Stimulated activated effector memory CD8-positive, alpha-beta T cell treated with anti-CD3 and anti-CD28 coated beads, Interleukin-12 subunit alpha, Interleukin-12 subunit beta, amount 100 ng/mL, for 72 hours (primary cell): ENCODE results near the gene REV3L.
"Not testable (repeated sequence)": the region's sequence is repeated elsewhere in the genome, so short reads cannot be mapped to it uniquely, and the experiment has no call there.

ENCODE experiments used
- ATAC-seq: fragments of 150-1000 bp; cut with Tn5 transposase; 2 replicates; pipeline ENCODE4 v1.10.0; 2021
- DNase-seq, 2 donors: peaks; one replicate each; pipeline ENCODE4 v3.0.0; 2021 to 2022; ENCODE audit warnings: low spot score in 2 of 2
- H3K27ac Mint-ChIP-seq: one replicate; pipeline ENCODE4 v1.8.0; 2022; ENCODE audit warnings: mild to moderate bottlenecking, mixed read lengths
- H3K36me3 Mint-ChIP-seq: one replicate; pipeline ENCODE4 v1.8.0; 2022; ENCODE audit warnings: mild to moderate bottlenecking, mixed read lengths
- H3K4me1 Mint-ChIP-seq: one replicate; pipeline ENCODE4 v1.8.0; 2022; ENCODE audit warnings: mixed read lengths
- H3K4me3 Mint-ChIP-seq: one replicate; pipeline ENCODE4 v1.8.0; 2022; ENCODE audit warnings: mild to moderate bottlenecking, mixed read lengths
- H3K9me3 Mint-ChIP-seq: one replicate; pipeline ENCODE4 v1.8.0; 2022; ENCODE audit warnings: mixed read lengths

Gene REV3L

DNA sequence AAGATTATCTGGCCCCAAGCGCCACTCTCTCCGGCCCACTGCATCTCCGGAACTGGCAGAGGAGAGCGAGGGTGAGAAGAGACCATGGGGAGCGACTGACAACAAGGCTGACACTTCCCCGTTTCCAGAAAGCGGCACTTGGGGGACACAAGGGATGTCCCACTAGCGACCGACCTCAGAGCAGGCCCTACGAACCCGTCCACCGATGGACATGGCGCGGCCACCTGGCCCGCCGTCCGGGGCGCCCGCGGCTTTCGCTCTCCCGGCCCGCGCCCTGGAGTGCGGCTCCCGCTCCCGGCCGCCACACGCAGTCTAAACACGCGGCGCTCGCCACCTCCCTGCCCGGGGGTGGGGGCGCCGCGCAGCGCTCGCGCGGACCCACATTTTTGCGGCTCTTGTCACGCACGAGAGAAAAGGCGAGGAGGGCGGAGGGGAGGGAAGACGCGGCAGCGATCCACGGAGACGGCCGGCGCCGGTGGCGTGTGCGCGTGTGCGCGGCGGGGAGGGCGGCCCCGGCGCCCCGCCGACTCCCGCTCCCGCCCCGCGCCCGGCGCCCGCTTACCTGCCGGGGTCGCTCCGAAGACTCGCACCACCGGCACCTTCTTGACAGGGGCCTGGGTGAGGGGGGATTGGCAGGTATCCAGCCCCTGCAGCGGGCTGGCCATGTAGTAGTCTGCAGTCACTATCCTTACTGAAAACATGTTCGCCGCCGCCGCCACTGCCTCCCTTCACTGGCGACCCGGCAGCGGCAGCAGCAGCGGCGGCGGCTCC lies 645 bp downstream of the REV3L start:
- DNase-seq (peak; percentile 39 to 81), ATAC-seq (peak; percentile 35)
- Mint-ChIP-seq H3K27ac (peak overlapping the region; percentile 97), H3K9me3 (no peaks in the 10 kb centered on the region), H3K4me1 (peaks cover 46% of the 10 kb centered on the region), H3K36me3 (peaks cover 14% of the 10 kb centered on the region), H3K4me3 (peak overlapping the region; percentile 87)

- ATAC-seq = no peak
- peak overlapping the region; percentile 87 for H3K4me3 Mint-ChIP-seq
- H3K9me3 Mint-ChIP-seq = no peaks in the 10 kb centered on the region
- DNase-seq = no peak
- peak overlapping the region; percentile 94 for H3K27ac Mint-ChIP-seq
- H3K36me3 Mint-ChIP-seq = peaks cover 14% of the 10 kb centered on the region
- H3K4me1 Mint-ChIP-seq = peaks cover 45% of the 10 kb centered on the region
These were observed 1.2 kb downstream of the REV3L start for GRCh38 chr6:111481836-111482187.

GRCh38 chr6:111480988-111481822 lies 1.8 kb downstream of the REV3L start:
- H3K9me3 Mint-ChIP-seq = no peaks in the 10 kb centered on the region
- H3K27ac Mint-ChIP-seq = peak overlapping the region; percentile 94
- no peak for DNase-seq
- H3K36me3 Mint-ChIP-seq = peaks cover 14% of the 10 kb centered on the region
- peaks cover 39% of the 10 kb centered on the region for H3K4me1 Mint-ChIP-seq
- peak overlapping the region; percentile 87 for H3K4me3 Mint-ChIP-seq
- ATAC-seq = no peak

DNA sequence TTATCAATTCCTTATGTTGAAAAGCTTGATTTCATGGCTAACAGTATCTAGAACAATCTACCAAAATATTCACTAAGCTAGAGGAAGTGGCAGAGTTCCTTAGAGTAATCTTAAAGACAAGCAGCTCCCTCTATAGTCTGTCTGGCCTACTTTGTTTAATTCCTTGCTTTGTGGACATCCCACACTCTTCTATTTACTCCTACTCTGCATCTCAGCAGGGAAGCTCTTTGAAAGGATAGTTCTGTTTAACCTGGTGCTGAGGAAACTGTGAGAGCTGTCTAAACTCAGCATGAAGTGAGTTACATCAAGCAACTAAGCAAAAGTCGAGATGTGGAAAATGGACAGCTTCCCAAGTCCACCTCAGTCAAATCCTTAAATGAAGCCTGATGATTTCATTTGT lies 4.3 kb downstream of the REV3L start:
- H3K27ac Mint-ChIP-seq = no peak overlapping the region
- no peaks in the 10 kb centered on the region for H3K9me3 Mint-ChIP-seq
- peaks cover 12% of the 10 kb centered on the region for H3K36me3 Mint-ChIP-seq
- ATAC-seq (peak; percentile 43), DNase-seq (no peak)
- peaks cover 35% of the 10 kb centered on the region for H3K4me1 Mint-ChIP-seq
- no peak overlapping the region for H3K4me3 Mint-ChIP-seq

DNA sequence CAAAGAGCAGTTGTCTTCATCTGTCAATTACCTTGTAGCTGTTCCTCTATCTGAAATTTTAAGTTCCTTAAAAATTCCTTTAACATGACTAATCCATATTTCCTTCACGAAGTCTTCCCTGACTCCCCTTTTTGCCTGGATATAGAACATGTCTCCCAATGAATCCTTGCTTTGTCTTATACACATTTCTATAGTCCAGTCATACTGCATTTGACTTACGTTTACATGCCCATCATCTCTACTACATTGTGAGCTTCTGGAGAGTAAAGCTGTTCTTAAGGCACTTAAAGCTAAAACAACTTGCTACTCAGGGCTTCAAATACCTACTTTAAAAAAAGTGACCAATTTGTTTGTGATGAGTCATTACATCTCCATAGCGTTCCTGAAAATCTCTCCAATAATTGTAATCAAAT lies 4.9 kb downstream of the REV3L start:
- Mint-ChIP-seq H3K9me3 (no peaks in the 10 kb centered on the region), H3K4me3 (no peak overlapping the region), H3K27ac (no peak overlapping the region), H3K4me1 (peaks cover 37% of the 10 kb centered on the region), H3K36me3 (peaks cover 10% of the 10 kb centered on the region)
- ATAC-seq = no peak
- no peak for DNase-seq

GRCh38 chr6:111477481-111477938 lies 5.5 kb downstream of the REV3L start:
- DNase-seq = no peak
- Mint-ChIP-seq H3K9me3 (no peaks in the 10 kb centered on the region), H3K36me3 (peaks cover 10% of the 10 kb centered on the region), H3K4me1 (peaks cover 43% of the 10 kb centered on the region), H3K27ac (no peak overlapping the region), H3K4me3 (no peak overlapping the region)
- ATAC-seq = no peak

- H3K4me1 Mint-ChIP-seq = peaks cover 41% of the 10 kb centered on the region
- DNase-seq, H3K27ac Mint-ChIP-seq, H3K9me3 Mint-ChIP-seq, H3K4me3 Mint-ChIP-seq, ATAC-seq: not testable (repeated sequence)
- H3K36me3 Mint-ChIP-seq = peaks cover 12% of the 10 kb centered on the region
These were observed 7.0 kb downstream of the REV3L start for GRCh38 chr6:111476061-111476460.

DNA sequence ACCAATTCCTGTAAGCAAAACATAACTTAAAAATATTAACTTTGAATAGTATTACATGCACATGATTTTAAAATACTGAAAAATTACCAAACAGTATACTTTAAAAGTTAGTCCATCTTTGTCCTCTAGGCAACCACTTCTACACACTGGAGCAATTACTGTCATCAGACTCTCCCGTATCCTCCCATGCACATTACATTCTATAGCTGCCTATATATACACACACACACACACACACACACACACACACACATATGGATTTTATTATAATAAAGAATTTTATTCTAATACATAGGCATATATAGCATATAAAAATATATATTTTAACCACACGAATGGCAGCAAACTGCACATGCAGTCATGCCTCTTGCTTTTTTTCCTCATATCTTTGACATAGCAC lies 8.2 kb downstream of the REV3L start:
- Mint-ChIP-seq H3K4me1 (peaks cover 38% of the 10 kb centered on the region), H3K9me3 (no peaks in the 10 kb centered on the region), H3K4me3 (no peak overlapping the region), H3K27ac (no peak overlapping the region), H3K36me3 (peaks cover 12% of the 10 kb centered on the region)
- ATAC-seq = no peak
- no peak for DNase-seq

DNA sequence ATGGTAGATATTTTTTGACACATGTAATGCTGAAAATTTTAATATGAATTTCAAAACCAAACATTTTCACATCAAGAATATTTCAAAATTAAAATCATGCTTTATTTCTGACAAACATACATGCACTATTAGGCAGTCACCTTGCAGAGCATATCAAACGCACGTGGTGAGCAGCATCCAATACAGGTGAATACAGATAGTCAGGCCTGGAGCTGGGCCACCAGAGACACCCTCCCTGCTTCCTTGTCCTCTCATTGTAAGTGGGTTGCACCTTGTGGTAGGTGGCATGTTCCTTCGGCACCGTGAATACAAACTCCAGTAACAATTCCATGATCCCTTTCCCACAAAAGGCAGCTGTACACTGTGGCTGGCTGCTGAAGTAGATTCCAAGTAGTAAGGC lies 8.9 kb downstream of the REV3L start:
- H3K36me3 Mint-ChIP-seq = peaks cover 12% of the 10 kb centered on the region
- ATAC-seq = no peak
- H3K4me3 Mint-ChIP-seq = no peak overlapping the region
- no peak for DNase-seq
- H3K9me3 Mint-ChIP-seq = no peaks in the 10 kb centered on the region
- H3K27ac Mint-ChIP-seq = no peak overlapping the region
- peaks cover 45% of the 10 kb centered on the region for H3K4me1 Mint-ChIP-seq

DNA sequence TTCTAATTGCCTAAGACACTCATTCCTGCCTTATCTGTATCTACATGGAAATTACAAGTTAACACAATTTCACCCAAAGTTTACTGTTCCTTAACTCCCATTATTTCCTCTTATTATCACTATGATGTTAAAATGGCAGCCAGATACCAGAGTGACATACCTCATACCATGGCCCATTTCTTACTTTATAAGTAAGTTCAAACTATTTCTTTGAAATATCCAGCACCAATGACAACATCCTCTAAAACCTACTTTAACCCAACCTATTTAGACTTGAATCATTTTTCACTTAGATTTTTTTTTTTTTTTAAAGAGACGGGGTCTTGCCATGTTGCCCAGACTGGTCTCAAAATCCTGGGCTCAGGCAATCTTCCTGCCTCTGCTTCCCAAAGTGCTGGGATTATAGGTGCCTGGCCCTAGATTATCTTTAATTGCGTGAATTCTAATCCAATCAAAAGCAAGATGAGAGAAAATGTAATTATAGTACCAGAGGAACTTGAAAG lies 10.0 kb downstream of the REV3L start:
- H3K27ac Mint-ChIP-seq = peak overlapping the region; percentile 87
- peak overlapping the region; percentile 53 for H3K4me3 Mint-ChIP-seq
- DNase-seq (no peak), ATAC-seq (peak; percentile 75)
- peaks cover 49% of the 10 kb centered on the region for H3K4me1 Mint-ChIP-seq
- H3K9me3 Mint-ChIP-seq = no peaks in the 10 kb centered on the region
- H3K36me3 Mint-ChIP-seq = peaks cover 18% of the 10 kb centered on the region

DNA sequence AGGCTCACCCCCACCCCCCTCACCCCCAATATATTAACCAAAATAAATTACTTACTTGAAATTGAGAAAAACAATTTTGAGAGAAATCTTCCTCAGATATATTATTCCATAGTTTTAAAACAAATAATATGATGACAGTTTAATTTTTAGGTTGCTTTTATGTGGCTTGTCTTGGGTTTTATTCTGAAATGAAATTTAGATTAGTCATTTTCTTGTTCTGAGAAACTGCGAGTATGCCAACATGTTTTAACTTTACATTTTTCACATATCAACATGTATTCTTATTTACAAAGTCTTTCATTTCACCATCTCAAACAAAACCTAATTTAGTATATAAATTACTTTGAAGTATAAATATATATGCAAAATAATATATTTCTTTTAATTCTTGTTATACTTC lies 11.1 kb downstream of the REV3L start:
- peak overlapping the region; percentile 53 for H3K4me3 Mint-ChIP-seq
- no peaks in the 10 kb centered on the region for H3K9me3 Mint-ChIP-seq
- ATAC-seq = no peak
- peaks cover 39% of the 10 kb centered on the region for H3K4me1 Mint-ChIP-seq
- H3K27ac Mint-ChIP-seq = peak overlapping the region; percentile 87
- no peak for DNase-seq
- peaks cover 18% of the 10 kb centered on the region for H3K36me3 Mint-ChIP-seq

DNA sequence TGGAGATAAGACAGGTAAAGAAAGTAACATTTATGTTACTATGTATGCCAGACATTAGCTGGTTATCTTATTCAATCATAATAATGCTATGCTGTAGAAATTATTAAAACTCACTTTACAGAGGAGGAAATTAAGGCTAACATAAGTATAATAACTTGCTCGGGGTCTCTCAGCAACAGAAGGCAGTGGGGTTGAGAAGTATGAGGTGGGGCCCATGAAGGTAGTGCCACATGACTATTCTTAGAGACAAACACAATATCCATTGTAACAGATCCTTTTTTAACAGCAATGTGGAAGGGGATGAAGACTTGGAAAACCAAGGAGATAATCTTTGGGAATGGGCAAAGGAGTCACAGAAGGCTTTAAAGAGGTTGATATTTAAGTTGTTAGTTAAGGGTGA lies 11.5 kb downstream of the REV3L start:
- peak overlapping the region; percentile 53 for H3K4me3 Mint-ChIP-seq
- DNase-seq (no peak), ATAC-seq (no peak)
- peaks cover 38% of the 10 kb centered on the region for H3K4me1 Mint-ChIP-seq
- no peaks in the 10 kb centered on the region for H3K9me3 Mint-ChIP-seq
- H3K27ac Mint-ChIP-seq = peak overlapping the region; percentile 87
- H3K36me3 Mint-ChIP-seq = peaks cover 18% of the 10 kb centered on the region

- Mint-ChIP-seq H3K27ac (peak overlapping the region; percentile 87), H3K4me3 (peak overlapping the region; percentile 53)
These were observed 12.0 kb downstream of the REV3L start for GRCh38 chr6:111470991-111471390.

GRCh38 chr6:111469543-111469942 lies 13.5 kb downstream of the REV3L start:
- DNase-seq (no peak), ATAC-seq (no peak)
- Mint-ChIP-seq H3K9me3 (no peaks in the 10 kb centered on the region), H3K4me1 (peaks cover 36% of the 10 kb centered on the region), H3K4me3 (no peak overlapping the region), H3K36me3 (peaks cover 12% of the 10 kb centered on the region), H3K27ac (no peak overlapping the region)

More at GRCh38 chr6:111470991-111471390, 12.0 kb downstream of the REV3L start:
- peaks cover 38% of the 10 kb centered on the region for H3K4me1 Mint-ChIP-seq
- no peaks in the 10 kb centered on the region for H3K9me3 Mint-ChIP-seq
- H3K36me3 Mint-ChIP-seq = peaks cover 18% of the 10 kb centered on the region
- ATAC-seq (no peak), DNase-seq (no peak)

DNA sequence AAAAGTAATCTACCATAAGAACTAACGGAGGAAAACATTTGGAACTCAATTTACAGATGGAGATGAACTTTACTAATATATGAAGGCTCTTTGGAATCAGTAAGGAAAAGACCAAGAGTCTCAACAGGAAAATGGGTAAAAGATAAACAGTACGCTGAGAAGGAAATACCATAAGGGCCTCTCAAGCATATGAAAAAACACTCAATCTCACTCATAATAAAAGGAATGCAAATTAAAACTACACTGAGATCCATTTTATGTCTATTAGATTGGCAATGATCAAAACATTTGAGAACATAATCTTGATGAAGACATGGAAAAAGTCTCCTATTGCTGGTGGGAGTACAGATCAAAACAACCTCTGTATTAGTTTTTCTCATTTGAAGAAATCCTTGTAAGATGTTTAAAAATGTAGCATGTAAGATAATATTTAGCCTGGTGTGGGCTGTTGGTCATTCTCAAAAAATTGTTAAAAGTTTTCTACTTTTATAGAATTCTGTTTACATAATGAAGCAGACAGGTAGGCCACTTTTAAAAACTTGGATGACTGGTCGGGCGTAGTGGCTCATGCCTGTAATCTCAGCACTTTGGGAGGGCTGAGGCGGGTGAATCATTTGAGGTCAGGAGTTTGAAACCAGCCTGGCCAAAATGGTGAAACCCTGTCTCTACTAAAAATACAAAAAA lies 14.5 kb downstream of the REV3L start:
- no peak overlapping the region for H3K27ac Mint-ChIP-seq

More for the DNA sequence above, 14.5 kb downstream of the REV3L start:
- no peak for DNase-seq
- Mint-ChIP-seq H3K4me1 (peaks cover 32% of the 10 kb centered on the region), H3K4me3 (no peak overlapping the region), H3K36me3 (peaks cover 12% of the 10 kb centered on the region), H3K9me3 (no peaks in the 10 kb centered on the region)
- ATAC-seq = peak; percentile 81
